Erythroblast (primary cell): Measurements from ENCODE around the gene HABP2.

Experiments used
- GATA1 ChIP-seq: IDR thresholded peaks from 2 replicates; pipeline ENCODE4 v1.6.1; 2011; ENCODE audit warnings: low read depth, mild to moderate bottlenecking, control low read depth, low read length, moderate library complexity
- POLR2A ChIP-seq: IDR thresholded peaks from 2 replicates; pipeline ENCODE4 v1.6.1; 2011; ENCODE audit warnings: mild to moderate bottlenecking, low read length

DNA sequence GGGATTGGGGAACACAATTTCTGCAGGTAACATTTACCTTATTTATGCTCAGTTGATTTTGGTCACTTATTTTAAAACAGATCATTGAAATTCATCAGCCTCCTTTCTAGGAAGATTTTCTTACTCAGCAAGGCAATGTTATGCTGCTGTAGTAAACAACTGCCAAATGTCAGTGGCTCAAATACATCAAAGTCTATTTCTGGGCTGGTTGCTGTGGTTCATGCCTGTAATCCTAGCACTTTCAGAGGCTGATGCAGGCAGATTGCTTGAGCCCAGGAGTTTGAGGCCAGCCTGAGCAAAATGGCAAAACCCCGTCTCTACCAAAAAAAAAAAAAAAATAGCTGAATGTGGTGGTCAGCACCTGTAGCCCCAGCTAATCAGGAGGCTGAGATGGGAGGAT is 25.9 kb downstream of the HABP2 start:
- TF ChIP-seq POLR2A (no peak), GATA1 (no peak)
